Erythroblast (primary cell): ENCODE data around the gene ARHGEF25.

Experiments used
- GATA1 ChIP-seq: IDR thresholded peaks from 2 replicates; pipeline ENCODE4 v1.6.1; 2011; ENCODE audit warnings: low read depth, mild to moderate bottlenecking, control low read depth, low read length, moderate library complexity
- POLR2A ChIP-seq: IDR thresholded peaks from 2 replicates; pipeline ENCODE4 v1.6.1; 2011; ENCODE audit warnings: mild to moderate bottlenecking, low read length

GRCh38 chr12:57632958-57633840 is 22.0 kb downstream of the ARHGEF25 start, which contains the start of gene B4GALNT1:
- TF ChIP-seq POLR2A (no peak), GATA1 (no peak)
